Fibroblast of the aortic adventitia (primary cell): ENCODE results near the gene PPP1R3C. TPM values are rescaled to one million over a fixed set of nuclear protein-coding genes. Genes with fewer than 3 reads are reported as not detected.
A peak's percentile ranks its signal among the peaks of the same experiment; 100 is the strongest.

Experiments
- DNase-seq: peaks from one replicate; pipeline ENCODE4 v3.0.0-alpha.2; 2010; ENCODE audit warnings: low read depth
- H3K4me3 ChIP-seq: 2 replicates; pipeline ENCODE4 v1.5.1; 2011; ENCODE audit warnings: low read depth, mild to moderate bottlenecking, control low read depth, low read length, moderate library complexity
- CTCF ChIP-seq: IDR thresholded peaks from 2 replicates; pipeline ENCODE4 v1.5.1; 2011; ENCODE audit warnings: mild to moderate bottlenecking, low read length, control low read depth, inconsistent platforms; ENCODE audit not compliant: insufficient read depth
- total RNA-seq: library from RNA; depleted of rRNA; stranded (reverse); fragments of >200 nt; gene quantifications from 2 replicates; pipeline ENCODE4 v1.2.3, GENCODE V29; 2012; ENCODE audit warnings: low replicate concordance

Gene PPP1R3C
- total RNA-seq, 1 donor, result 41.1 TPM

GRCh38 chr10:91592266-91592975, 40.5 kb downstream of the PPP1R3C start:
- no peak for TF ChIP-seq CTCF
- no peak overlapping the region for H3K4me3 ChIP-seq
- DNase-seq, result no peak

GRCh38 chr10:91591797-91592174, 41.1 kb downstream of the PPP1R3C start:
- H3K4me3 ChIP-seq, result no peak overlapping the region
- TF ChIP-seq CTCF, result no peak
- DNase-seq, result peak; percentile 64

- TF ChIP-seq CTCF, result no peak
- DNase-seq, result peak; percentile 79
- H3K4me3 ChIP-seq, result no peak overlapping the region
Measured at GRCh38 chr10:91590904-91591796, 41.7 kb downstream of the PPP1R3C start.

- no peak overlapping the region for H3K4me3 ChIP-seq
- TF ChIP-seq CTCF, result no peak
Measured at GRCh38 chr10:91590142-91590903, 42.5 kb downstream of the PPP1R3C start.

GRCh38 chr10:91589658-91590035, 43.2 kb downstream of the PPP1R3C start:
- TF ChIP-seq CTCF, result no peak
- DNase-seq, result no peak
- H3K4me3 ChIP-seq, result no peak overlapping the region

More at GRCh38 chr10:91590142-91590903, 42.5 kb downstream of the PPP1R3C start:
- peak; percentile 98 for DNase-seq

- TF ChIP-seq CTCF, result no peak
- H3K4me3 ChIP-seq, result no peak overlapping the region
- peak; percentile 89 for DNase-seq
Measured at GRCh38 chr10:91589015-91589657, 43.7 kb downstream of the PPP1R3C start.
